Fibroblast of villous mesenchyme (primary cell): ENCODE measurements around the gene SLC48A1. TPM values are rescaled to one million over a fixed set of nuclear protein-coding genes. Genes with fewer than 3 reads are reported as not detected.

Source experiments
- DNase-seq: peaks from one replicate; pipeline ENCODE4 v3.0.0-alpha.2; 2010; ENCODE audit warnings: low read depth
- H3K4me3 ChIP-seq: 2 replicates; pipeline ENCODE4 v1.5.1; 2011; ENCODE audit warnings: low read depth, mild to moderate bottlenecking, low read length
- total RNA-seq: library from RNA; depleted of rRNA; stranded (reverse); fragments of >200 nt; gene quantifications from 2 replicates; pipeline ENCODE4 v1.2.3, GENCODE V29; 2012
- TF ChIP-seq, protein P1 (sequence below): IDR thresholded peaks from 2 replicates; pipeline ENCODE4 v1.5.1; 2012; ENCODE audit warnings: low read depth, mild to moderate bottlenecking, low read length; ENCODE audit not compliant: insufficient read depth

The SLC48A1 gene
- total RNA-seq, 1 donor, result 19.4 TPM

DNA sequence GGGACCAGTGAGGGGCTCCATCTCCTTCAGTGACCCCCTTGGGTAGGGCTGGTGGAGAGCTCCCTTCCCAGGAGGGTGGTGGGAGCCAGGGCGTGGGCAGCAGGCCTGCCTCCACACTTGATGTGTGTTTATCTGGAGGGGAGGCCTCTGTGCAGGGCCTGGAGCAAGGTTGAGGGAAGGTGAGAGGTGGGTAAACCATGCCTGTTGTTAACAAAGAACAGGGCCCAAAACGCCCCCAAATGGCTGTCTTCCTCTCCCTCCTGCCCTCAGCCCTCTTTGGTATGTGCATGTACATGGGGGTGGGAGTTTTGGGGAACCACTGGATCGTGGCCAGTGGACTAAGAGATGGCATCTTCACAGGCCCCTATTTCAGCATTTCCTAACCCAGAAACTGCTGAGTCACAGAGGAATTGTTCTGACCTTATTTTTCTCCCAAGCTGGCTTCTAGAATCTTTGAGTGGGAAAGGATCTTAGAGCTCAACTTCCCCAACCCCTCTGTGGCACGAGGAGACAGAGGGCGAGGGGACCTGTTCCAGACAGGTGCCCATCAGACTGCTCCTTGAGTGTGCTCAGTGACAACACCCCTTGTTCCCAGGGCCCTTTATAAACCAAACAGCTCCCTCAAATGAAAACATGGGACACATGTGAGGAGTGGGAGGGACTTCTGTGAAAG is 3.6 kb downstream of the SLC48A1 start:
- DNase-seq, result peak; percentile 65
- H3K4me3 ChIP-seq, result no peak overlapping the region
- TF ChIP-seq, protein P1, sequence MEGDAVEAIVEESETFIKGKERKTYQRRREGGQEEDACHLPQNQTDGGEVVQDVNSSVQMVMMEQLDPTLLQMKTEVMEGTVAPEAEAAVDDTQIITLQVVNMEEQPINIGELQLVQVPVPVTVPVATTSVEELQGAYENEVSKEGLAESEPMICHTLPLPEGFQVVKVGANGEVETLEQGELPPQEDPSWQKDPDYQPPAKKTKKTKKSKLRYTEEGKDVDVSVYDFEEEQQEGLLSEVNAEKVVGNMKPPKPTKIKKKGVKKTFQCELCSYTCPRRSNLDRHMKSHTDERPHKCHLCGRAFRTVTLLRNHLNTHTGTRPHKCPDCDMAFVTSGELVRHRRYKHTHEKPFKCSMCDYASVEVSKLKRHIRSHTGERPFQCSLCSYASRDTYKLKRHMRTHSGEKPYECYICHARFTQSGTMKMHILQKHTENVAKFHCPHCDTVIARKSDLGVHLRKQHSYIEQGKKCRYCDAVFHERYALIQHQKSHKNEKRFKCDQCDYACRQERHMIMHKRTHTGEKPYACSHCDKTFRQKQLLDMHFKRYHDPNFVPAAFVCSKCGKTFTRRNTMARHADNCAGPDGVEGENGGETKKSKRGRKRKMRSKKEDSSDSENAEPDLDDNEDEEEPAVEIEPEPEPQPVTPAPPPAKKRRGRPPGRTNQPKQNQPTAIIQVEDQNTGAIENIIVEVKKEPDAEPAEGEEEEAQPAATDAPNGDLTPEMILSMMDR, result no peak

GRCh38 chr12:47777151-47777550 is 4.1 kb downstream of the SLC48A1 start:
- DNase-seq, result no peak
- TF ChIP-seq, protein P1, result no peak
- H3K4me3 ChIP-seq, result no peak overlapping the region

DNA sequence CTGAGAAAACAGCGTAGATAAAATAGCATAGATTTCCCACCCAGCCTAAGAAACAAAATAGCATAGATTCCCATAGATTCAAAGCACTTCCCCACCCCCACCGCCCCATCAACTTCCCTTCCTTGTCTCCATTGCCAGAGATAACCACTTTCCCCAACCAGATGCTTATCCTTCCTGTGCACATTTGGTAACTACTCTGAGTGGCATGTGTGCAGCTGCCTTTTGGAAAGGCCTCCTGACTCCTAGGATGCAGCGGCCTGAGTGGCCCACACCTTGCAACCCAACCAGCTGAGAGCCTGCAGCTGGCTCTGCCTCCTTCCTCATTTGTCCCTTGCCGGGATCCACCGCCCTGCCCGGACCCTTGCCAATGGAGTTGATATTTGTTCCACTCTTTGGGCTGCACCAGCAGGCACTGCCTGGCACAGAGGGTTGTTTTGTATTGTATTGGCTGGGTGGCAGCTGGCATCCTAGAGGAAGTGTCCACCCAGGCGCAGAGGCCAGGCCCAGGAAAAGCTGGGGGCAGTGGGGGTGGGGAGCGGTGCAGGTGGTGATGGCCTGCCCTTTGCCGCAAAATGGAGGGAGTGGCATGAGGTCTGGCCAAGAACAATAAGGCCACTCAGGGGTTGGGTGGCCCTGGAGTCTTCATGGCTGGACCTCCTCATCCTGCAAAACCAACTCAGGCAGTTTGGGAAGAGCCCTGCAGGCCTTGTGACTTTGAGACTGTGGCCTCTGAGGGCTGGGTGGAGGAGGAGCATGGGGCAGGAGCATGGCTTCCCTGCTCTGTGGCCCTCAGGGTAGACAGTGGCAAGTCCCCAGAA is 4.9 kb downstream of the SLC48A1 start:
- no peak for DNase-seq

DNA sequence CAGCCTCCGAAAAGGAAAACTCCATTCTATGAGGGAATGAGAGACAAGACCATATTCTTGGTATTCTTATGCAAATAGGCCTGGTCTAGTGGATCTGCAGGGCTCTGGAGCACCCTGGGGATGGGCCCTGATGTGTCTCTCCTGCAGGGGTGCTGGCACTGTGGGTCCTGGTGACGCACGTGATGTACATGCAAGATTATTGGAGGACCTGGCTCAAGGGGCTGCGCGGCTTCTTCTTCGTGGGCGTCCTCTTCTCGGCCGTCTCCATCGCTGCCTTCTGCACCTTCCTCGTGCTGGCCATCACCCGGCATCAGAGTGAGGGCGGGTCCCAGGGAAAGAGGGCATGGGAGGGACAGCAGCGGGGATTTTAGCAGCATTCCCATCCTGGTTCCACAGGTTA is 5.8 kb downstream of the SLC48A1 start:
- H3K4me3 ChIP-seq, result no peak overlapping the region
- TF ChIP-seq, protein P1, result no peak
- DNase-seq, result no peak

More for the DNA sequence above, 4.9 kb downstream of the SLC48A1 start:
- TF ChIP-seq, protein P1, result no peak
- no peak overlapping the region for H3K4me3 ChIP-seq

DNA sequence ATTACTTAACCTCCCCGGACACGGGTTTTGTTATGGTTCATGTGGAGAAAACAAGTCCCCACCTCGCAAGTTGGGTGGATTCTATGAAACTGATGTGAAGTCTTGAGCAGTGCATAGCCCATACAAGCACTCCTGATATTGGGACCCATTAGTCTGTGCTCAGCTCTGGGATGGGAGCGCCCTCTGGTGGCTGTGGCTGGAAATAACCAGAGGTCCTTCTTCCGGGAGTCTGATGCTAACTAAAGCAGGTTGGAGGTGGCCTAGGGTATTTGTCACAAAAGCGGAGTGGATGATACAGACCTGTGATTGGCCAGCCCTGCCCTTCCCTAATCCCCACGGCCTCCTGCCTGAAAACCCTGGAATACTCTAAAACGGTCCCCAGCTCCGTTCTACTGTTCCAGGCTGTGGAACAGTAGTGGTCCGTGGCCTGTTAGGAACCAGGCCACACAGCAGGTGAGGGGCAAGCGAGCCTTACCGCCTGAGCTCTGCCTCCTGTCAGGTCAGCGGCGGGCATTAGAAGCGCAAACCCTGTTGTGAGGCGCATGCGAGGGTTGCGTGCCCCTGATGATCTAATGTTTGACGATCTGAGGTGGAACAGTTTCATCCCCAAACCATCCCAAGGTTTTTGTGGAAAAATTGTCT is 6.4 kb downstream of the SLC48A1 start:
- H3K4me3 ChIP-seq, result no peak overlapping the region
- DNase-seq, result peak; percentile 83
- TF ChIP-seq, protein P1, result peak; percentile 94

- TF ChIP-seq, protein P1, result no peak
- no peak overlapping the region for H3K4me3 ChIP-seq
- no peak for DNase-seq
Observed at GRCh38 chr12:47779943-47780504, 7.0 kb downstream of the SLC48A1 start.
